CD4-positive, alpha-beta T cell treated with Interleukin-2 at 100 ng/mL for 4 hours (primary cell): Measurements from ENCODE around the gene FAM83G.

Experiments
- DNase-seq: peaks from one replicate; pipeline ENCODE4 v3.0.0-alpha.2; 2020; ENCODE audit warnings: low spot score

The FAM83G gene

GRCh38 chr17:19009970-19010369, 5.4 kb upstream of the FAM83G start:
- DNase-seq: no peak

- DNase-seq: no peak
Observed at GRCh38 chr17:19006698-19007097, 2.1 kb upstream of the FAM83G start.

- no peak for DNase-seq
Observed at GRCh38 chr17:19005789-19006430, 1.3 kb upstream of the FAM83G start.

GRCh38 chr17:19005137-19005773, 691 bp upstream of the FAM83G start:
- no peak for DNase-seq

GRCh38 chr17:19003543-19004420, 782 bp downstream of the FAM83G start:
- DNase-seq: peak; percentile 44

- peak; percentile 38 for DNase-seq
Observed at GRCh38 chr17:19002805-19003542, 1.6 kb downstream of the FAM83G start.

GRCh38 chr17:19001907-19002590, 2.5 kb downstream of the FAM83G start:
- DNase-seq: no peak

- DNase-seq: no peak
Observed at GRCh38 chr17:19000531-19001325, 3.8 kb downstream of the FAM83G start.

GRCh38 chr17:18999911-19000310, 4.7 kb downstream of the FAM83G start:
- DNase-seq: no peak

- DNase-seq: no peak
Observed at GRCh38 chr17:18999394-18999793, 5.2 kb downstream of the FAM83G start.

GRCh38 chr17:18997650-18998196, 6.8 kb downstream of the FAM83G start:
- no peak for DNase-seq

- no peak for DNase-seq
Observed at GRCh38 chr17:18996458-18996857, 8.1 kb downstream of the FAM83G start.

- DNase-seq: no peak
Observed at GRCh38 chr17:18995220-18995619, 9.3 kb downstream of the FAM83G start.

- no peak for DNase-seq
Observed at GRCh38 chr17:18994631-18995030, 9.9 kb downstream of the FAM83G start.

GRCh38 chr17:18993905-18994526, 10.5 kb downstream of the FAM83G start:
- DNase-seq: no peak

GRCh38 chr17:18992454-18993130, 12.0 kb downstream of the FAM83G start:
- DNase-seq: peak; percentile 35

- DNase-seq: no peak
Observed at GRCh38 chr17:18991531-18992315, 12.8 kb downstream of the FAM83G start.

GRCh38 chr17:18990331-18990730, 14.2 kb downstream of the FAM83G start:
- no peak for DNase-seq
